ENCODE measurements around the gene SLC19A1.
"Not testable (repeated sequence)": the region's sequence is repeated elsewhere in the genome, so short reads cannot be mapped to it uniquely, and the experiment has no call there.

The SLC19A1 gene

GRCh38 chr21:45533361-45533845 is 8.8 kb downstream of the SLC19A1 start:
- DNase-seq (ENCODE audit: low spot score): no peak

DNA sequence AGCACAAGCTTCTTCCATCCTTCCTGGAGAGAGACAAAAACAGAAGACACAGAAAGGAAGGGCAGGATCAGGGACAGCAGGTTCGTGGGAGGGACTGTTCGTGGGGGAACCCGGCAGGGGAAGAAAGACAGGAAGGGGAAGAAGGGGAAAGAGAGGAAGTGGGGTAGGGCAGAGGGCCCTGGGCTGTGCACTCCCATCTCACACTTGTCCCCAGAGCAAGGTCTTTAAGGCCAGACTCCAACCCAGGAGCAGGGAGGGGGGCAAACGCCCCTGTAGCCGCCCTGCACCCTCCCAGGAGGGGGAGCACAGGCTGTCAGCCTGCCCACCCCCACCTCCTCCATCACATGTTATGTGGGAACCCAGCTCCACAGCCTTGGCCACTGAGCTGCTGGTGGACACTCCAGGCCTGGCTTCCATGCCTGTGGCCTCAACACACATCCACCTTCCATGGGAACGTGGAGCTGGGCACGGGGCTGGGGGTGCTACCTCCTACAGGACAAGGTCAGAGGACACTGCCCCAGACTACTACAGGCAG is 9.3 kb downstream of the SLC19A1 start:
- DNase-seq (ENCODE audit: low spot score): no peak

DNA sequence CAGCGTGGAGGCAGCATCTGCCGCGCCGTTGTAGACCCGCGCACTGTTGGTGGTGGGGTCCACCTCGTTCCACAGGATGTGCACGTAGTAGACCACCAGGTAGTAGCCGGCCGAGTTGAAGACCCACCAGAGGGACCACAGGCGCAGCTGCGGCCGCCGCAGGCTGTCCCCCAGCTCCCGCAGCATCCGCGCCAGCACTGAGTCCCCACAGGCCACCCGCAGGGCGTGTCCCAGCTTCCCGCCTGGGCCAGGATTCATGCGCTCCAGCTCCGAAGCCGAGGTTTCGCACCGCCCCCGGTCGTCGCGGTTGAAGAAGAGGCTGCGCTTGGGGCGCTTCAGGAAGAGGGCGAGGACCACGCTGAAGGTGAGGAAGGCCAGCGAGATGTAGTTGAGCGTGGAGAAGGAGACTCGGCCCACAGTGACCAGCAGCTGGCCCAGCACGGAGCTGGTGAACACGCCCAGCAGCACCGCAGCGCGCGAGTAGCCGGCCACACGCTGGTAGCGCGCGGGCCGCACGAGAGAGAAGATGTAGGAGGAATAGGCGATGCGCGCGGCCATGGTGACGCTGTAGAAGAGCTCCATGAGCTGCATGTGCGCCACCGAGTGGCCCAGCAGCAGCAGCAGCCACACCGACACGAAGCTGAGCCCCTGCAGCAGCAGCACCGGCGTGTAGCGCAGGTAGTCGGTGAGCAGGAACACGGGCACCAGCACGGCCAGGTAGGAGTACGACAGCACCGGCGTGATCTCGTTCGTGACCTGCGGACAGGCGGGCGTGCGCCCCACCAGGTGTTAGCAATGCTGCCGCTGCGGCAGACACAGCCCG is 10.6 kb downstream of the SLC19A1 start:
- no peak for DNase-seq (ENCODE audit: low spot score)

DNA sequence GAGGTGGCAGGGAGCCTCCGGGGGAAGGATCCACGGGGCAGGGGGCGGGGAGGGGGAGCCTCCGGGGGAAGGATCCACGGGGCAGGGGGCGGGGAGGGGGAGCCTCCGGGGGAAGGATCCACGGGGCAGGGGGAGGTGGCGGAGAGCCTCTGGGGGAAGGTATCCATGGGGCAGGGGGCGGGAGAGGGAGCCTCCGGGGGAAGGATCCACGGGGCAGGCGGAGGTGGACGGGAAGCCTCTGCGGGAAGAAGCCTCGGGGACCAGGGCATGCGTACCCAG is 11.2 kb downstream of the SLC19A1 start:
- not testable (repeated sequence) for DNase-seq (ENCODE audit: low spot score)

- no peak for DNase-seq (ENCODE audit: low spot score)
These were observed 11.7 kb downstream of the SLC19A1 start for GRCh38 chr21:45530423-45531113.

- no peak for DNase-seq (ENCODE audit: low spot score)
These were observed 12.3 kb downstream of the SLC19A1 start for GRCh38 chr21:45529785-45530422.

GRCh38 chr21:45528981-45529784 is 13.1 kb downstream of the SLC19A1 start:
- DNase-seq (ENCODE audit: low spot score): no peak

- DNase-seq (ENCODE audit: low spot score): no peak
These were observed 14.1 kb downstream of the SLC19A1 start for GRCh38 chr21:45528028-45528705.

DNA sequence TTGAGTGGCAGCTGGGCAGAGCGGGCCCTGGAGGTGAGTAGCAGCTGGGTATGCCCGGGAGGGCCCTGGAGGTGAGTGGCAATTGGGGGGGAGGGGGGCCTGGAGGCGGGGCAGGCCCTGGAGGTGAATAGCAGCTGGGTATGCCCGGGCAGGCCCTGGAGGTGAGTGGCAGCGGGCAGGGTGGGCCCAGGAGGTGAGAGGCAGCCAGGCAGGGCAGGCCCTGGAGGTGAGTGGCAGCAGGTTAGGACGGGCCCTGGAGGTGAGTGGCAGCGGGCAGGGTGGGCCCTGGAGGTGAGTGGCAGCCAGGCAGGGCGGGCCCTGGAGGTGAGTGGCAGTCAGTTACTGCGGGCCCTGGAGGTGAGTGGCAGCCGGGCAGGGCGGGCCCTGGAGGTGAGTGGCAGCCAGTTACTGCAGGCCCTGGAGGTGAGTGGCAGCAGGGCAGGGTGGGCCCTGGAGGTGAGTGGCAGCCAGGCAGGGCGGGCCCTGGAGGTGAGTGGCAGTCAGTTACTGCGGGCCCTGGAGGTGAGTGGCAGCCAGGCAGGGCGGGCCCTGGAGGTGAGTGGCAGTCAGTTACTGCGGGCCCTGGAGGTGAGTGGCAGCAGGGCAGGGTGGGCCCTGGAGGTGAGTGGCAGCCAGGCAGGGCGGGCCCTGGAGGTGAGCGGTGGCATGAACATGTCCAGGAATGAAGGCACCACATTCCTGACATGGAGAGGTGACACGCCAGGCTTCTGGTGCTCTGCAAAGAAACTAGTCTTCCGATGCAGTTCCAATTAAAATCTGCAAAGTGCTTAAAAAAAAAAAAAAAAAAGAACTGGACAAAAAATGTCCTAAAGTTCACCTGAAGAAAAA is 14.9 kb downstream of the SLC19A1 start:
- DNase-seq (ENCODE audit: low spot score): not testable (repeated sequence)

DNA sequence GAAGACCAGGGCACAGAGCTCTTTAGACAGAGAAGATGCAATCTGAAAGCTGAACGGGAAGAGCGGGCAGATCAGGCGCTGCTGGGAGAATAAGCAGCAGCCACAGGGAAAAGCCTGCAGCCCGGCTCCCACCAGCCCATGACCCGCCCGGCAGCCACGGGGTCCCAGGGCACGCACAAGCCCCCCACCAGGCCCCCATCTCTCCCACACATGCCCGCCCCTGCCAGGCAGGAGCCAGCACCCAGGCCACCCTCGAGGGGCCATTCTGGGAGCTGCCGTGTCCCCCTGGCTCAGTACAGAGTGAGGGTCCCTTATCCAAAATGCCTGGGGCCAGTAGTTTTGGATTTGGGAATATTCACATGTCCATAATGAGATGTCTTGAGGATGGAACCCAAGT is 16.3 kb downstream of the SLC19A1 start:
- DNase-seq (ENCODE audit: low spot score): no peak

DNA sequence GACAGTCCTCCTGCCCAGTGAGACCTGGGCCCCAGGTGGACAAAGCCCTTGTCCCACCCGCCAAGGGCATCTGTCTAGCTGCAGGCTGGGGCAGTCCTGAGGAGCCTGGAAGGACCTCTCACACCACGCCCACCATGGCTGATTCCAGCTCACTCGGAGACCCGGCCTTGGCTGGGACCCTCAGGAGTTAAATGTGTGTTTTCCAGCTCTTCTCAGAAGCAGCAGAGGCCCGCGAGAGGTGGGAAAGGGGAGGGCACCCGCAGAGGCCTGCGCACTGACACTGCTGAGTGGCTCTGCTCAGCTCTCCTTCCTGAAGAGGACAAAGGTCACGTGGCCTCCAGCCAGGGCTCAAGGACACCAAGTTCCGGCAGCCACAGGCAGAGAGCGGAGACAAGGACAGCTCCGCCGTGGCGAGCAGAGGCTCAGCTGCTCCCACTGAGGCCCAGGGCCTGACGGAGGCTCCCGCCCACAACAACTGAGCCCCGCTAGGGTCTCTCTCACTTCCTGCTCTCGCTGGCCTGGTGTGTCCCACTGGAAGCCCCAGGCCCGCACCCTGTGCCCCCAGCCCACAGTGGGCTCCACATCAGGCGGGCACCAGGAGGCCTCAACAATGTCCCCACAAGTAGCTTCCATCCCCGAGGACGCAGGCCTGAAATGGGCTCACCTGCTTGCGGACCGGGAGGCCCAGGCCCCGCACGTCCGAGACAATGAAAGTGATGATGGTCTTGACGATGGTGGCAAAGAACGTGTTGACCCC is 16.9 kb downstream of the SLC19A1 start:
- DNase-seq (ENCODE audit: low spot score): no peak

DNA sequence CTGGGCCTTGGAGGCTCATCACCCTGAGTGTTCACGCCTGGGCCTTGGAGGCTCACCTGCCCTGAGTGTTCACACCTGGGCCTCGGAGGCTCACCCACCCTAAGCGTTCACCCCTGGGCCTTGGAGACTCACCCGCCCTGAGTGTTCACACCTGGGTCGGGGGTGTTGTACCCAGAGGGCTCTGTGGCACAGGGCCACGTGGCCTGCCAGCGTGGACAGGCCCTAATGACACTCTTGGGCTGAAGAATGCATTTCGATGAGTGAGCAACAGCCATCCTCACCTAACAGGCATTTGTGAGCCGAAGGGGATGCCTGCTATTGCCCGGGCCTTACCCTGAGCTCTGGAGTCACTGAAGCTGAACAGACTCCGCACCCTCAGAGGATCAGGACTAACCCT is 17.5 kb downstream of the SLC19A1 start:
- DNase-seq (ENCODE audit: low spot score): no peak

GRCh38 chr21:45523411-45524101 is 18.7 kb downstream of the SLC19A1 start:
- DNase-seq (ENCODE audit: low spot score): no peak

DNA sequence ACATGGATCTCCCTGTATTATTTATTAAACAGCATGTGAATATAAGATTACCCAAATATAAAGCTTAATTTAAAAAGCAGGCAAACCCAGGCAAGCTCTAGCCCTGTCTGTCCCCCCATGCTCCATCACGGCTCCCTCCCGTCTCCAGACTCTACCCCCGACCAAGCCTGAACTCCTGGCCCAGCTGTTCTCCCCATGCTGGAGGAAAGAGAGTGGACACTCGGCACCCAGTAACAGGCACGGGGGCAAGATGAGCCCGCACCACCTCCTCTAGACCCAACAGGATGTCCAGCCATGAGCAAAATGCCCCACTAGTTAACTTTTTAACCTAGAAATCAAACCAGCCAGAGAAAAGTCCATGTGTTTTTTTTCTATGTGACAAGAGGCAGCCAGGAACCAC is 19.3 kb downstream of the SLC19A1 start:
- no peak for DNase-seq (ENCODE audit: low spot score)

DNA sequence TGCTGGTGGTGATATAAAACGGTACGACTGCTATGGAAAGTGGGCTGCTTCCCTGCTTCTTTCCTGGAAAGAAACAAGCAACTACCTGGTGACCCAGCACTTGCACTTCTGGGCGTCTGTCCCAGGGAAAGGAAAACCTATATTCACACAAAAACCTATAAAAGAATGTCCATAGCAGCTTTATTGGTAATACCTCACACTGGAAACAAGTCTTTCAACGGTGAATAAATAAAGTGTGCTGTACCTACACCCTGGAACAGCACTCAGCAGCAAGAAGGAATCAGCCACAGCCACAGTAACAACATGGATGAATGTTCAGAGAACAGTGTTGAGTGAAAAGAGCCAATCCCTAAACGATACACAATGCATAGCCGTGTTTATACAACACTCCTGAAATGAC is 19.9 kb downstream of the SLC19A1 start:
- DNase-seq (ENCODE audit: low spot score): no peak

- no peak for DNase-seq (ENCODE audit: low spot score)
These were observed 21.0 kb downstream of the SLC19A1 start for GRCh38 chr21:45521241-45521640.

GRCh38 chr21:45519182-45519581 is 23.1 kb downstream of the SLC19A1 start:
- DNase-seq (ENCODE audit: low spot score): no peak

DNA sequence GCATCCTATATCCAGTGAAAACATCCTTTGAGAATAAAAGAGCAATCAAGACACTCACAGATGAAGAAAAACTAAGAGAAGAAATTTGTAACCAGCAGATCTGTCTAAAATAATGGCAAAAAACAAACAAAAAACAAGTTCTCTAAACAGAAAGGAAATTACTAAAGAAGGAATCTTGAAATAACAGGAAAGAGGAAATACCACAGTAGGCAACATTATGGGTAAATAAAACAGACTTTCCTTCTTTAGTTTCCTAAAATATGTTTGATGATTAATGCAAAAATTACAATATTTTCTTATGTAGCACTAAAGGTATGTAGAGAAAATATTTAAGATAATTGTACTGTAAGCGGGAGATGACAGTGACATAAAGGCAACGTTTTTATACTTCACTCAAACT is 23.5 kb downstream of the SLC19A1 start:
- DNase-seq (ENCODE audit: low spot score): no peak
